GM19035 (cell line): ENCODE results near the gene ALAS1.
"Not testable (repeated sequence)": the region's sequence is repeated elsewhere in the genome, so short reads cannot be mapped to it uniquely, and the experiment has no call there.

ENCODE experiments used
- ATAC-seq: cut with Tn5 transposase; IDR thresholded peaks from one replicate; pipeline ENCODE4 v1.9.1; 2021; ENCODE audit not compliant: unreplicated experiment

Gene ALAS1

GRCh38 chr3:52176951-52177700 is 20.8 kb upstream of the ALAS1 start:
- no peak for ATAC-seq

GRCh38 chr3:52177701-52178042 is 20.3 kb upstream of the ALAS1 start:
- no peak for ATAC-seq

- not testable (repeated sequence) for ATAC-seq
Measured at GRCh38 chr3:52178126-52178525, 19.8 kb upstream of the ALAS1 start.

- ATAC-seq = no peak
Measured at GRCh38 chr3:52178537-52178936, 19.4 kb upstream of the ALAS1 start.

- ATAC-seq = no peak
Measured at GRCh38 chr3:52181543-52181942, 16.4 kb upstream of the ALAS1 start.

- ATAC-seq = no peak
Measured at GRCh38 chr3:52182196-52182595, 15.8 kb upstream of the ALAS1 start.

GRCh38 chr3:52182691-52183090 is 15.3 kb upstream of the ALAS1 start:
- no peak for ATAC-seq

- ATAC-seq = no peak
Measured at GRCh38 chr3:52183786-52184445, 14.0 kb upstream of the ALAS1 start.

GRCh38 chr3:52184690-52185089 is 13.3 kb upstream of the ALAS1 start:
- ATAC-seq = no peak

GRCh38 chr3:52185311-52185710 is 12.6 kb upstream of the ALAS1 start:
- ATAC-seq = no peak

GRCh38 chr3:52185837-52186236 is 12.1 kb upstream of the ALAS1 start:
- ATAC-seq = no peak

GRCh38 chr3:52186729-52187128 is 11.2 kb upstream of the ALAS1 start:
- ATAC-seq = no peak

GRCh38 chr3:52188556-52188955 is 9.4 kb upstream of the ALAS1 start:
- no peak for ATAC-seq

GRCh38 chr3:52190294-52191074 is 7.5 kb upstream of the ALAS1 start:
- ATAC-seq = no peak

GRCh38 chr3:52191663-52192062 is 6.3 kb upstream of the ALAS1 start:
- ATAC-seq = no peak

- no peak for ATAC-seq
Measured at GRCh38 chr3:52193065-52193464, 4.9 kb upstream of the ALAS1 start.

GRCh38 chr3:52194485-52195290 is 3.3 kb upstream of the ALAS1 start:
- no peak for ATAC-seq

GRCh38 chr3:52195291-52195597 is 2.7 kb upstream of the ALAS1 start:
- no peak for ATAC-seq

GRCh38 chr3:52195823-52196331 is 2.1 kb upstream of the ALAS1 start:
- no peak for ATAC-seq

GRCh38 chr3:52196977-52197376 is 983 bp upstream of the ALAS1 start:
- no peak for ATAC-seq

GRCh38 chr3:52197499-52197841 is 490 bp upstream of the ALAS1 start:
- ATAC-seq = no peak
